Loucy (cell line): Measurements from ENCODE around the gene ASB12.

Experiments
- EZH2phosphoT487 ChIP-seq: fragments of 200-600 bp; IDR thresholded peaks from 2 replicates; pipeline ENCODE4 v1.6.1; 2018; ENCODE audit warnings: antibody characterized with exemption, mild to moderate bottlenecking, moderate library complexity, borderline replicate concordance
- TF ChIP-seq, protein P1 (sequence below): fragments of 200-600 bp; sonication (generic); conservative IDR thresholded peaks from 2 replicates; pipeline ENCODE4 v1.5.1; 2014; ENCODE audit warnings: mild to moderate bottlenecking, antibody characterized with exemption, low read length

DNA sequence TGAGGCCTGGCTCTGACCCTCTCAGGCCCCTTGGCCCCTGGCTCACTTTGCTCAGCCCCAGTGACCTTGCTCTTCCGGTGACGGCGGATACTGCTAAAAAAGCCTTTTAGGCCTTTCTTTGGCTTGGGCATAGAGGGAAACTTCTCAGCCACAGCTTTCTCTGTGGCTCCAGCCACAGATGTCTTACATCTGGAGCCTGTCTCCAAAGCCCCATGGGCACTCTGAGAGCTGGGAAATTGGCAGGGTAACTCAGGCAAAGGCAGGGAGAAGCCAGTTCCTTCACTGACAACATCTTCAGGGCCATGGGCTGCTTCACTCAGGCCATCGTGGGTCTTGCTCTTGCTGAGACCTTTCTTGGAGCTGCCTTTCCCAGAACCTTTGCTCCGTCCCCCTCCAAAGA, 37.7 kb downstream of the ASB12 start:
- TF ChIP-seq, protein P1, sequence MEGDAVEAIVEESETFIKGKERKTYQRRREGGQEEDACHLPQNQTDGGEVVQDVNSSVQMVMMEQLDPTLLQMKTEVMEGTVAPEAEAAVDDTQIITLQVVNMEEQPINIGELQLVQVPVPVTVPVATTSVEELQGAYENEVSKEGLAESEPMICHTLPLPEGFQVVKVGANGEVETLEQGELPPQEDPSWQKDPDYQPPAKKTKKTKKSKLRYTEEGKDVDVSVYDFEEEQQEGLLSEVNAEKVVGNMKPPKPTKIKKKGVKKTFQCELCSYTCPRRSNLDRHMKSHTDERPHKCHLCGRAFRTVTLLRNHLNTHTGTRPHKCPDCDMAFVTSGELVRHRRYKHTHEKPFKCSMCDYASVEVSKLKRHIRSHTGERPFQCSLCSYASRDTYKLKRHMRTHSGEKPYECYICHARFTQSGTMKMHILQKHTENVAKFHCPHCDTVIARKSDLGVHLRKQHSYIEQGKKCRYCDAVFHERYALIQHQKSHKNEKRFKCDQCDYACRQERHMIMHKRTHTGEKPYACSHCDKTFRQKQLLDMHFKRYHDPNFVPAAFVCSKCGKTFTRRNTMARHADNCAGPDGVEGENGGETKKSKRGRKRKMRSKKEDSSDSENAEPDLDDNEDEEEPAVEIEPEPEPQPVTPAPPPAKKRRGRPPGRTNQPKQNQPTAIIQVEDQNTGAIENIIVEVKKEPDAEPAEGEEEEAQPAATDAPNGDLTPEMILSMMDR, result no peak
- no peak for TF ChIP-seq EZH2phosphoT487
